A549 (cell line): ENCODE data around the gene RPL37.

Experiments
- CBX8 ChIP-seq: fragments of 200-600 bp; sonication (generic); IDR thresholded peaks from 2 replicates; pipeline ENCODE4 v1.6.1; 2016
- CHD2 ChIP-seq: fragments of 150-350 bp; IDR thresholded peaks from 2 replicates; pipeline ENCODE4 v1.6.1; 2014; ENCODE audit warnings: low read length; ENCODE audit not compliant: partially characterized antibody
- MYC ChIP-seq: IDR thresholded peaks from 2 replicates; pipeline ENCODE4 v1.6.1; 2012; ENCODE audit warnings: mild to moderate bottlenecking, inconsistent platforms, low read length, improper control_type of control experiment, borderline replicate concordance
- NR3C1 ChIP-seq: fragments of >200 bp; sonication (Bioruptor Twin); formaldehyde crosslinking; IDR thresholded peaks from 3 replicates; pipeline ENCODE4 v1.6.1; 2017
- POLR2AphosphoS2 ChIP-seq: conservative IDR thresholded peaks from 2 replicates; pipeline ENCODE4 v1.6.1; 2012; ENCODE audit warnings: low read length, improper control_type of control experiment, inconsistent platforms
- RAD21 ChIP-seq, 2 experiments: fragments of >200 bp in 1 of 2; sonication (Bioruptor Twin) in 1 of 2; formaldehyde crosslinking in 1 of 2; IDR thresholded peaks in 1 of 2; conservative IDR thresholded peaks in 1 of 2; 2 replicates in 1 of 2; 3 replicates in 1 of 2; pipeline ENCODE4 v1.6.1; 2012 to 2018; ENCODE audit warnings: inconsistent platforms in 1 of 2
- RCOR1 ChIP-seq: fragments of 150-350 bp; IDR thresholded peaks from 2 replicates; pipeline ENCODE4 v1.6.1; 2014; ENCODE audit warnings: antibody characterized with exemption, low read length, low read depth
- ZFP36 ChIP-seq: fragments of 450-650 bp; IDR thresholded peaks from 2 replicates; pipeline ENCODE4 v1.6.1; 2014; ENCODE audit warnings: borderline replicate concordance; ENCODE audit not compliant: partially characterized antibody
- ZSCAN20 ChIP-seq: fragments of 250-450 bp; sonication (Bioruptor Pico); IDR thresholded peaks from 2 replicates; pipeline ENCODE4 v1.8.0; 2022; ENCODE audit warnings: mild to moderate bottlenecking, moderate library complexity
- TF ChIP-seq, protein P1 (sequence below): IDR thresholded peaks from 2 replicates; pipeline ENCODE4 v1.6.1; 2012; ENCODE audit warnings: low read depth, borderline replicate concordance
- TF ChIP-seq, protein P2 (sequence below): fragments of >200 bp; sonication (Bioruptor Twin); formaldehyde crosslinking; IDR thresholded peaks from 3 replicates; pipeline ENCODE4 v1.5.1; 2016
- TF ChIP-seq, protein P3 (sequence below): fragments of 150-350 bp; IDR thresholded peaks from 2 replicates; pipeline ENCODE4 v1.6.1; 2014; ENCODE audit warnings: low read depth, mild to moderate bottlenecking, low read length

DNA sequence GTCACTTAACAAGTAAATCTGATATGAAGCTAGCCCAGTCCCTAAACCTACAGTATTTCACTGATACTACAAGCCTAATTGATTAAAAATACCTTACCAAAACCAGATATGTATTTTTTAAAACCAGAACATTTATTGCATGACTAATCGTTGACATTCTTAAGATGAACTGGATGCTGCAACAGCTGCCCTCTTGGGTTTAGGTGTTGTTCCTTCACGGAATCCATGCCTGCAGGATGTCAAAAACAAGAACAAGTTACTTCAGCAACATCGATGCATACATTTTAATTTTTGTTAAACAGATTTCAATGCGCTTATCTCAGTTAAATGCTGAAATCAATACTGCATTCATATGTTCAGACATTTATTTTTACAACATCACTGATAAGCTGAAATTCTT, 2.7 kb downstream of the RPL37 start:
- TF ChIP-seq, protein P1, sequence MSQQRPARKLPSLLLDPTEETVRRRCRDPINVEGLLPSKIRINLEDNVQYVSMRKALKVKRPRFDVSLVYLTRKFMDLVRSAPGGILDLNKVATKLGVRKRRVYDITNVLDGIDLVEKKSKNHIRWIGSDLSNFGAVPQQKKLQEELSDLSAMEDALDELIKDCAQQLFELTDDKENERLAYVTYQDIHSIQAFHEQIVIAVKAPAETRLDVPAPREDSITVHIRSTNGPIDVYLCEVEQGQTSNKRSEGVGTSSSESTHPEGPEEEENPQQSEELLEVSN = no peak
- TF ChIP-seq ZFP36 = no peak
- TF ChIP-seq, protein P2, sequence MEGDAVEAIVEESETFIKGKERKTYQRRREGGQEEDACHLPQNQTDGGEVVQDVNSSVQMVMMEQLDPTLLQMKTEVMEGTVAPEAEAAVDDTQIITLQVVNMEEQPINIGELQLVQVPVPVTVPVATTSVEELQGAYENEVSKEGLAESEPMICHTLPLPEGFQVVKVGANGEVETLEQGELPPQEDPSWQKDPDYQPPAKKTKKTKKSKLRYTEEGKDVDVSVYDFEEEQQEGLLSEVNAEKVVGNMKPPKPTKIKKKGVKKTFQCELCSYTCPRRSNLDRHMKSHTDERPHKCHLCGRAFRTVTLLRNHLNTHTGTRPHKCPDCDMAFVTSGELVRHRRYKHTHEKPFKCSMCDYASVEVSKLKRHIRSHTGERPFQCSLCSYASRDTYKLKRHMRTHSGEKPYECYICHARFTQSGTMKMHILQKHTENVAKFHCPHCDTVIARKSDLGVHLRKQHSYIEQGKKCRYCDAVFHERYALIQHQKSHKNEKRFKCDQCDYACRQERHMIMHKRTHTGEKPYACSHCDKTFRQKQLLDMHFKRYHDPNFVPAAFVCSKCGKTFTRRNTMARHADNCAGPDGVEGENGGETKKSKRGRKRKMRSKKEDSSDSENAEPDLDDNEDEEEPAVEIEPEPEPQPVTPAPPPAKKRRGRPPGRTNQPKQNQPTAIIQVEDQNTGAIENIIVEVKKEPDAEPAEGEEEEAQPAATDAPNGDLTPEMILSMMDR = no peak
- no peak for TF ChIP-seq POLR2AphosphoS2
- TF ChIP-seq, protein P3, sequence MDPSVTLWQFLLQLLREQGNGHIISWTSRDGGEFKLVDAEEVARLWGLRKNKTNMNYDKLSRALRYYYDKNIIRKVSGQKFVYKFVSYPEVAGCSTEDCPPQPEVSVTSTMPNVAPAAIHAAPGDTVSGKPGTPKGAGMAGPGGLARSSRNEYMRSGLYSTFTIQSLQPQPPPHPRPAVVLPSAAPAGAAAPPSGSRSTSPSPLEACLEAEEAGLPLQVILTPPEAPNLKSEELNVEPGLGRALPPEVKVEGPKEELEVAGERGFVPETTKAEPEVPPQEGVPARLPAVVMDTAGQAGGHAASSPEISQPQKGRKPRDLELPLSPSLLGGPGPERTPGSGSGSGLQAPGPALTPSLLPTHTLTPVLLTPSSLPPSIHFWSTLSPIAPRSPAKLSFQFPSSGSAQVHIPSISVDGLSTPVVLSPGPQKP = no peak
- no peak for TF ChIP-seq MYC
- no peak for TF ChIP-seq RAD21 (conservative IDR thresholded peaks at IDR 0.05 in 1 of 2, IDR thresholded peaks at IDR 0.05 in 1 of 2)
- TF ChIP-seq NR3C1 = no peak
- no peak for TF ChIP-seq CBX8
- no peak for TF ChIP-seq ZSCAN20 (CRISPR knock-in tag)
- TF ChIP-seq RCOR1 = no peak
- TF ChIP-seq CHD2 = no peak
